NCI-H1930 (cell line): ENCODE results near the gene XKR7.
"Not testable (repeated sequence)": the region's sequence is repeated elsewhere in the genome, so short reads cannot be mapped to it uniquely, and the experiment has no call there.

Experiments used
- DNase-seq, 2 experiments: peaks; one replicate each; lab custom pipeline; 2025; lab: John Stamatoyannopoulos, UW

Gene XKR7

GRCh38 chr20:31967830-31968249 is at the start of gene XKR7:
XKR7 (plus strand) TSS chr20:31968151; CDS start chr20:31968176, 25 bp downstream.
- peak; percentile 48 to 67 for DNase-seq

- DNase-seq = no peak
Observed at GRCh38 chr20:31918466-31919105, 49.4 kb upstream of the XKR7 start.

GRCh38 chr20:31919410-31920155 is 48.4 kb upstream of the XKR7 start:
- DNase-seq = no peak

GRCh38 chr20:31920275-31920855 is 47.6 kb upstream of the XKR7 start:
- no peak for DNase-seq

- DNase-seq = not testable (repeated sequence)
Observed at GRCh38 chr20:31921480-31921879, 46.5 kb upstream of the XKR7 start.

GRCh38 chr20:31922181-31922580 is 45.8 kb upstream of the XKR7 start:
- no peak for DNase-seq

- DNase-seq = no peak
Observed at GRCh38 chr20:31922588-31922987, 45.4 kb upstream of the XKR7 start.

GRCh38 chr20:31923388-31924331 is 44.3 kb upstream of the XKR7 start:
- DNase-seq = no peak

GRCh38 chr20:31924561-31924960 is 43.4 kb upstream of the XKR7 start:
- DNase-seq = no peak

- no peak for DNase-seq
Observed at GRCh38 chr20:31925631-31926030, 42.3 kb upstream of the XKR7 start.

- DNase-seq = no peak
Observed at GRCh38 chr20:31926493-31926892, 41.5 kb upstream of the XKR7 start.

GRCh38 chr20:31927627-31928159 is 40.3 kb upstream of the XKR7 start:
- no peak for DNase-seq

GRCh38 chr20:31929631-31930030 is 38.3 kb upstream of the XKR7 start:
- DNase-seq = not testable (repeated sequence)

GRCh38 chr20:31930779-31931178 is 37.2 kb upstream of the XKR7 start:
- DNase-seq = no peak

GRCh38 chr20:31933698-31934097 is 34.3 kb upstream of the XKR7 start:
- DNase-seq = no peak

- no peak for DNase-seq
Observed at GRCh38 chr20:31934491-31934890, 33.5 kb upstream of the XKR7 start.

GRCh38 chr20:31934968-31935764 is 32.8 kb upstream of the XKR7 start:
- no peak for DNase-seq

- DNase-seq = no peak
Observed at GRCh38 chr20:31936420-31936819, 31.5 kb upstream of the XKR7 start.

GRCh38 chr20:31937820-31938219 is 30.1 kb upstream of the XKR7 start:
- no peak for DNase-seq

GRCh38 chr20:31939661-31940060 is 28.3 kb upstream of the XKR7 start:
- no peak for DNase-seq

GRCh38 chr20:31943052-31943471 is 24.9 kb upstream of the XKR7 start:
- DNase-seq = no peak
